ENCODE data around the gene PRELID3B. TPM values are rescaled to one million over a fixed set of nuclear protein-coding genes. Genes with fewer than 3 reads are reported as not detected.

PRELID3B gene
- total RNA-seq, 6 experiments from 2014 or later: 16.3 to 37.5 (median 23.3) TPM

- intact Hi-C loops (cut with DNase I): no loop called here
- Histone ChIP-seq H3K27ac (no peak overlapping the region), H3K4me1 (peaks cover 0 to 24% (median 11%) of the 10 kb centered on the region in 4 donors), H3K36me3 (peaks cover 0 to 71% (median 12%) of the 10 kb centered on the region in 4 donors), H3K4me3 (no peak overlapping the region), H3K27me3 (no peaks in the 10 kb centered on the region), H3K9me3 (no peaks in the 10 kb centered on the region)
- 50% methylated on average over 3 of the region's 27 CpGs for WGBS (ENCODE audit: insufficient coverage, low coverage, low lambda C conversion rate, missing lambda C conversion rate)
- TF ChIP-seq POLR2A (IDR thresholded peaks at IDR 0.05): no peak
- no peak for TF ChIP-seq CTCF (IDR thresholded peaks at IDR 0.05)
- DNase-seq: peak in 1 of 3 donors; percentile 43
- no peak for ATAC-seq
These were observed 41.0 kb downstream of the PRELID3B start for GRCh38 chr20:59001449-59002171.

GRCh38 chr20:59001068-59001448 lies 41.5 kb downstream of the PRELID3B start:
- peaks cover 0 to 29% (median 14%) of the 10 kb centered on the region in 4 donors for H3K4me1 ChIP-seq
- intact Hi-C loops (cut with DNase I): no loop called here
- DNase-seq (peak in 1 of 3 donors; percentile 38), ATAC-seq (no peak)
- TF ChIP-seq POLR2A (IDR thresholded peaks at IDR 0.05): no peak
- TF ChIP-seq CTCF (IDR thresholded peaks at IDR 0.05): no peak
- peaks cover 0 to 77% (median 12%) of the 10 kb centered on the region in 4 donors for H3K36me3 ChIP-seq
- no peak overlapping the region for H3K27ac ChIP-seq
- no peaks in the 10 kb centered on the region for H3K27me3 ChIP-seq
- WGBS (ENCODE audit: insufficient coverage, low coverage, low lambda C conversion rate, missing lambda C conversion rate): no CpG with 5 or more reads among the region's 13 CpGs
- H3K9me3 ChIP-seq: no peaks in the 10 kb centered on the region
- H3K4me3 ChIP-seq: no peak overlapping the region

- DNase-seq: no peak
- no CpG with 5 or more reads among the region's 3 CpGs for WGBS (ENCODE audit: insufficient coverage, low coverage, low lambda C conversion rate, missing lambda C conversion rate)
- H3K36me3 ChIP-seq: peaks cover 0 to 80% (median 12%) of the 10 kb centered on the region in 4 donors
These were observed 42.3 kb downstream of the PRELID3B start for GRCh38 chr20:59000326-59000725.

GRCh38 chr20:58998656-58999055 lies 43.9 kb downstream of the PRELID3B start:
- Histone ChIP-seq H3K27ac (no peak overlapping the region), H3K9me3 (no peaks in the 10 kb centered on the region), H3K27me3 (no peaks in the 10 kb centered on the region), H3K36me3 (peaks cover 0 to 90% (median 22%) of the 10 kb centered on the region in 4 donors), H3K4me1 (peaks cover 0 to 27% (median 11%) of the 10 kb centered on the region in 4 donors), H3K4me3 (no peak overlapping the region)
- intact Hi-C loops (cut with DNase I): no loop called here
- TF ChIP-seq POLR2A (IDR thresholded peaks at IDR 0.05) (no peak), CTCF (IDR thresholded peaks at IDR 0.05) (no peak)
- 100% methylated on average over 5 of the region's 11 CpGs for WGBS (ENCODE audit: insufficient coverage, low coverage, low lambda C conversion rate, missing lambda C conversion rate)
- ATAC-seq: no peak
- peak in 1 of 3 donors; percentile 37 for DNase-seq

More at GRCh38 chr20:59000326-59000725, 42.3 kb downstream of the PRELID3B start:
- intact Hi-C loops (cut with DNase I): no loop called here
- Histone ChIP-seq H3K4me1 (peaks cover 0 to 32% (median 13%) of the 10 kb centered on the region in 4 donors), H3K27me3 (no peaks in the 10 kb centered on the region), H3K4me3 (no peak overlapping the region), H3K9me3 (no peaks in the 10 kb centered on the region), H3K27ac (no peak overlapping the region)
- ATAC-seq: no peak
- TF ChIP-seq POLR2A (IDR thresholded peaks at IDR 0.05) (no peak), CTCF (IDR thresholded peaks at IDR 0.05) (no peak)

Data from right lobe of liver (tissue), 6 donors.